Mammary epithelial cell (primary cell): ENCODE results near the gene TAGLN2.

ENCODE experiments used
- EZH2 ChIP-seq: IDR thresholded peaks from 2 replicates; pipeline ENCODE4 v1.6.1; 2012; ENCODE audit warnings: low read length, inconsistent platforms, borderline replicate concordance
- TF ChIP-seq, protein P1 (sequence below), 2 donors: IDR thresholded peaks in 1 of 2; conservative IDR thresholded peaks in 1 of 2; 2 replicates each; pipeline ENCODE4 v1.5.1; 2011 to 2012; ENCODE audit warnings: inconsistent platforms in 2 of 2, low read length in 2 of 2, mild to moderate bottlenecking in 2 of 2, control low read depth in 1 of 2, low read depth in 1 of 2; ENCODE audit not compliant: insufficient read depth in 1 of 2; ENCODE audit errors: extremely low read depth in 1 of 2

DNA sequence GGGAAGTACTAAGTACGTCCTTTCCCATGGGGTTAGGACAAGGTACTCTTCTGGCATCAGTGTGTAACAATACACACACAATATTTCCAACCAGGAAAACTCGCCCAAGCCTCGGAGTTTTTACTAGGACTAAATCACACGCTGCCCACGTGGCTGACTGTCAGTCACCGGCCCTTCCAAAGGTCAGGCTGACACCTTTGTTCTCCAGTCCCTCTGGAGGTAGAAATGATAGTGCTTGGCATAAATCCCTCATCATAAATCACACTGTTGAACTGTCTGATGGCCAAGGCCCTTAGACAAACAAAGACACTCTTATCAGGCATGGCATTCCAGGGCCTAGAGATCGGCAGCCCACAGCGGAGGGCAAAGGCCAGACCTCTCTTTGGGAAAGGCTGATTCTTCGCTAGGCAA is 45.6 kb upstream of the TAGLN2 start:
- TF ChIP-seq, protein P1, sequence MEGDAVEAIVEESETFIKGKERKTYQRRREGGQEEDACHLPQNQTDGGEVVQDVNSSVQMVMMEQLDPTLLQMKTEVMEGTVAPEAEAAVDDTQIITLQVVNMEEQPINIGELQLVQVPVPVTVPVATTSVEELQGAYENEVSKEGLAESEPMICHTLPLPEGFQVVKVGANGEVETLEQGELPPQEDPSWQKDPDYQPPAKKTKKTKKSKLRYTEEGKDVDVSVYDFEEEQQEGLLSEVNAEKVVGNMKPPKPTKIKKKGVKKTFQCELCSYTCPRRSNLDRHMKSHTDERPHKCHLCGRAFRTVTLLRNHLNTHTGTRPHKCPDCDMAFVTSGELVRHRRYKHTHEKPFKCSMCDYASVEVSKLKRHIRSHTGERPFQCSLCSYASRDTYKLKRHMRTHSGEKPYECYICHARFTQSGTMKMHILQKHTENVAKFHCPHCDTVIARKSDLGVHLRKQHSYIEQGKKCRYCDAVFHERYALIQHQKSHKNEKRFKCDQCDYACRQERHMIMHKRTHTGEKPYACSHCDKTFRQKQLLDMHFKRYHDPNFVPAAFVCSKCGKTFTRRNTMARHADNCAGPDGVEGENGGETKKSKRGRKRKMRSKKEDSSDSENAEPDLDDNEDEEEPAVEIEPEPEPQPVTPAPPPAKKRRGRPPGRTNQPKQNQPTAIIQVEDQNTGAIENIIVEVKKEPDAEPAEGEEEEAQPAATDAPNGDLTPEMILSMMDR (conservative IDR thresholded peaks at IDR 0.05 in 1 of 2, IDR thresholded peaks at IDR 0.05 in 1 of 2; ENCODE audit: extremely low read depth in 1 of 2, insufficient read depth in 1 of 2, low read depth in 1 of 2, low read length in 2 of 2) = no peak
- no peak for TF ChIP-seq EZH2
